Measurements from ENCODE around the gene KDM4C. TPM values are rescaled to one million over a fixed set of nuclear protein-coding genes. Genes with fewer than 3 reads are reported as not detected.
A peak's percentile ranks its signal among the peaks of the same experiment; 100 is the strongest.
"Not testable (repeated sequence)": the region's sequence is repeated elsewhere in the genome, so short reads cannot be mapped to it uniquely, and the experiment has no call there.

Gene KDM4C
- total RNA-seq, 1 experiment from 2014 or later: 4.8 TPM

GRCh38 chr9:6739218-6739617 lies 18.6 kb upstream of the KDM4C start:
- Histone ChIP-seq H3K36me3 (ENCODE audit: insufficient read depth, low read length, poor library complexity, severe bottlenecking) (no peaks in the 10 kb centered on the region), H3K9me3 (ENCODE audit: low read depth, low read length, poor library complexity, severe bottlenecking) (no peaks in the 10 kb centered on the region), H3K27ac (ENCODE audit: low read depth, low read length, poor library complexity, severe bottlenecking) (no peak overlapping the region), H3K27me3 (replicated peaks; ENCODE audit: insufficient read depth, low read depth, low read length, poor library complexity) (no peaks in the 10 kb centered on the region), H3K4me1 (ENCODE audit: insufficient read depth, low read length, poor library complexity, severe bottlenecking) (no peaks in the 10 kb centered on the region), H3K4me3 (ENCODE audit: low read depth, low read length, poor library complexity, severe bottlenecking) (no peak overlapping the region)
- TF ChIP-seq CTCF (conservative IDR thresholded peaks at IDR 0.05; ENCODE audit: low read depth, low read length) (peak; percentile 45; the same call in 1 of the 2 replicates), EZH2 (IDR thresholded peaks at IDR 0.05; ENCODE audit: borderline replicate concordance, low read depth, low read length, poor library complexity, severe bottlenecking) (no peak)
- no TSS peak for BruUV-seq (replicated peaks)
- ChIA-PET POLR2A (ENCODE audit: low non-redundant PET) (no interaction called here), CTCF (interaction anchor here (0.6 kb wide), 2 partner anchors 9 to 148 kb away, joined by 5 read pairs; no protein-coding TSS in a partner anchor)
- intact Hi-C loops (cut with micrococcal nuclease; ENCODE audit: unreplicated experiment): loop anchor here (1.0 kb wide), 1 partner anchor 154 kb away; no protein-coding TSS in a partner anchor
- no peak for DNase-seq (ENCODE audit: low spot score)

GRCh38 chr9:6748861-6749260 lies 8.9 kb upstream of the KDM4C start:
- H3K4me3 ChIP-seq (ENCODE audit: low read depth, low read length, poor library complexity, severe bottlenecking); CTCF ChIA-PET; DNase-seq (ENCODE audit: low spot score); H3K4me1 ChIP-seq (ENCODE audit: insufficient read depth, low read length, poor library complexity, severe bottlenecking); POLR2A ChIA-PET (ENCODE audit: low non-redundant PET); BruUV-seq (replicated peaks); intact Hi-C loops (cut with micrococcal nuclease; ENCODE audit: unreplicated experiment); H3K27ac ChIP-seq (ENCODE audit: low read depth, low read length, poor library complexity, severe bottlenecking); H3K9me3 ChIP-seq (ENCODE audit: low read depth, low read length, poor library complexity, severe bottlenecking); H3K36me3 ChIP-seq (ENCODE audit: insufficient read depth, low read length, poor library complexity, severe bottlenecking); H3K27me3 ChIP-seq (replicated peaks; ENCODE audit: insufficient read depth, low read depth, low read length, poor library complexity): not testable (repeated sequence)

- intact Hi-C loops (cut with micrococcal nuclease; ENCODE audit: unreplicated experiment); H3K9me3 ChIP-seq (ENCODE audit: low read depth, low read length, poor library complexity, severe bottlenecking); H3K27me3 ChIP-seq (replicated peaks; ENCODE audit: insufficient read depth, low read depth, low read length, poor library complexity); H3K4me3 ChIP-seq (ENCODE audit: low read depth, low read length, poor library complexity, severe bottlenecking); CTCF ChIA-PET; DNase-seq (ENCODE audit: low spot score); H3K36me3 ChIP-seq (ENCODE audit: insufficient read depth, low read length, poor library complexity, severe bottlenecking); POLR2A ChIA-PET (ENCODE audit: low non-redundant PET); H3K27ac ChIP-seq (ENCODE audit: low read depth, low read length, poor library complexity, severe bottlenecking); H3K4me1 ChIP-seq (ENCODE audit: insufficient read depth, low read length, poor library complexity, severe bottlenecking); BruUV-seq (replicated peaks): not testable (repeated sequence)
Measured at GRCh38 chr9:6754861-6755260, 2.9 kb upstream of the KDM4C start.

GRCh38 chr9:6757132-6757455 lies 679 bp upstream of the KDM4C start:
- intact Hi-C loops (cut with micrococcal nuclease; ENCODE audit: unreplicated experiment): loop anchor here (2.0 kb wide), 1 partner anchor 76 kb away; no protein-coding TSS in a partner anchor
- POLR2A ChIA-PET (ENCODE audit: low non-redundant PET): no interaction called here
- CTCF ChIA-PET: no interaction called here
- Histone ChIP-seq H3K27ac (ENCODE audit: low read depth, low read length, poor library complexity, severe bottlenecking) (peak overlapping the region; percentile 87), H3K36me3 (ENCODE audit: insufficient read depth, low read length, poor library complexity, severe bottlenecking) (no peaks in the 10 kb centered on the region), H3K9me3 (ENCODE audit: low read depth, low read length, poor library complexity, severe bottlenecking) (no peaks in the 10 kb centered on the region), H3K4me3 (ENCODE audit: low read depth, low read length, poor library complexity, severe bottlenecking) (peak overlapping the region; percentile 89), H3K27me3 (replicated peaks; ENCODE audit: insufficient read depth, low read depth, low read length, poor library complexity) (no peaks in the 10 kb centered on the region), H3K4me1 (ENCODE audit: insufficient read depth, low read length, poor library complexity, severe bottlenecking) (peaks cover 3% of the 10 kb centered on the region)
- peak; percentile 69 for DNase-seq (ENCODE audit: low spot score)
- no TSS peak for BruUV-seq (replicated peaks)
- TF ChIP-seq CTCF (conservative IDR thresholded peaks at IDR 0.05; ENCODE audit: low read depth, low read length): no peak
- TF ChIP-seq EZH2 (IDR thresholded peaks at IDR 0.05; ENCODE audit: borderline replicate concordance, low read depth, low read length, poor library complexity, severe bottlenecking): no peak
